ENCODE results near the gene ISG20L2. TPM values are rescaled to one million over a fixed set of nuclear protein-coding genes. Genes with fewer than 3 reads are reported as not detected.

The ISG20L2 gene
- total and polyA plus RNA-seq, 2 donors (not counting 3 experiments of a cell fraction or from before 2014, with no cell fraction given) = 33.2 to 35.3 TPM

DNA sequence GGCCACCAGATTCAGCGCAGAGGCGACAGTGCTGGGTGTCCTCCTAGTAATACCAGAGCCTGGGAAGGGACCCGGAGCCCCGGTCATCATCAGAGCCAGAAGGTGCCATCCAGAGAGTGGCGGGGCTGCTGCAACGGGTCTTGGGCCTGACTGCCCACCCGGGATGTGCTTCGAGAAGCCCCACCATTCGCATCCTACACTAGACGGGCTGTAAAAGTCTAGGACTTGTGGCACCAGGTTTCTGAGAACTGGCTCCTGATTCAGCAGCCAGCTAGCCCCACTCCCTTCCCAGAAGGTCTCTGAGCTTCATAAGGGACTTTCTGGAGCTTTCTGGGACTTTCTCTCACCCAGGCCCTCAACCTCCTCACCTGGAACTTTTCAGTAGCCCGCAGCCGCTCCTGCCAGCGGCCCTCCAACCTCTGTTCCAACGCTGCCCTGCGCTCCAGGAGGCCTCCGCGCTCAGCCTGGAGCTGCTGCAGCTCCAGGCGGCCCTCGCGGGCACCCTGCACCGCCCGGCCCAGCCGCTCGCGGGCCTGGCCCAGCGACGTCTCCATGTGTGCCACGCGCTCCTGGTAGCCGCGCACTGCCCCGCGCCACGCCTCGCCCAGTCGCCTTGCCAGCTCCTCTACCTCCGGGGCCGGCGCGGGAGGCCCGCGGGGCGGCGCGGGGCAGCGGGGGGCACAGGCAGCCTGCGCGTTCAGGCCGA, 52.3 kb downstream of the ISG20L2 start:
- Histone ChIP-seq H3K9me1 (replicated peaks; ENCODE audit: control insufficient read depth, extremely low read depth, insufficient read depth, low read length) (no peaks in the 10 kb centered on the region), H3K79me2 (ENCODE audit: control insufficient read depth, insufficient read depth, low read length) (peaks cover 39% of the 10 kb centered on the region), H3K27me3 (ENCODE audit: control insufficient read depth in 2 of 2, insufficient read depth in 2 of 2, low read length in 2 of 2) (peaks cover 2 to 5% of the 10 kb centered on the region in 2 experiments), H3K9me3 (replicated peaks; ENCODE audit: control insufficient read depth, insufficient read depth, low read length) (no peaks in the 10 kb centered on the region), H3K4me1 (ENCODE audit: control insufficient read depth, extremely low read depth, insufficient read depth, low read length) (peaks cover 36% of the 10 kb centered on the region), H3K9ac (replicated peaks; ENCODE audit: extremely low read depth, insufficient read depth, low read length) (peak overlapping the region; percentile 75), H2AFZ (ENCODE audit: low read depth, low read length) (peak overlapping the region; percentile 11), H4K20me1 (replicated peaks; ENCODE audit: control insufficient read depth, extremely low read depth, insufficient read depth, low read length) (no peaks in the 10 kb centered on the region), H3K4me3 (replicated peaks in 1 of 3; ENCODE audit: insufficient read depth in 1 of 3, low read depth in 1 of 3, low read length in 3 of 3) (peak overlapping the region; percentile 50 to 84 (median 81)), H3K27ac (ENCODE audit: insufficient read depth, low read depth, low read length) (peak overlapping the region; percentile 54), H3K4me2 (ENCODE audit: insufficient read depth, low read length) (peak overlapping the region; percentile 58), H3K36me3 (ENCODE audit: control insufficient read depth in 2 of 2, extremely low read depth in 1 of 2, insufficient read depth in 2 of 2, low read length in 2 of 2) (peaks cover 0 to 6% of the 10 kb centered on the region in 2 experiments)
- no TSS peak for BruUV-seq (replicated peaks)
- ChIA-PET POLR2A (interaction anchor here (0.7 to 3.0 kb wide), 4 partner anchors 8 to 15 kb away, joined by 3 to 32 read pairs (median 8); no protein-coding TSS in a partner anchor), CTCF (interaction anchor here (0.8 to 10.9 kb wide), 13 partner anchors 10 to 291 kb away, joined by 3 to 221 read pairs (median 6); partner anchors contain the start of genes HAPLN2, ISG20L2 and METTL25B)
- TF ChIP-seq FOS (IDR thresholded peaks at IDR 0.05; ENCODE audit: borderline replicate concordance, insufficient read depth, low read length) (no peak), POLR2A (IDR thresholded peaks at IDR 0.05; ENCODE audit: low read depth, low read length) (no peak), GATA2 (IDR thresholded peaks at IDR 0.05; ENCODE audit: insufficient read depth, insufficient read length, low read depth, low read length) (no peak), POLR2AphosphoS5 (IDR thresholded peaks at IDR 0.05; ENCODE audit: insufficient read depth, low read depth, low read length) (no peak), MYC (IDR thresholded peaks at IDR 0.05; ENCODE audit: low read depth, low read length) (no peak), EZH2 (IDR thresholded peaks at IDR 0.05; ENCODE audit: borderline replicate concordance, low read depth, low read length, severe bottlenecking) (no peak), JUN (IDR thresholded peaks at IDR 0.05; ENCODE audit: borderline replicate concordance, insufficient read depth, insufficient read length, low read depth) (no peak)
- TF ChIP-seq, protein P1, sequence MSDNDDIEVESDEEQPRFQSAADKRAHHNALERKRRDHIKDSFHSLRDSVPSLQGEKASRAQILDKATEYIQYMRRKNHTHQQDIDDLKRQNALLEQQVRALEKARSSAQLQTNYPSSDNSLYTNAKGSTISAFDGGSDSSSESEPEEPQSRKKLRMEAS (IDR thresholded peaks at IDR 0.05; ENCODE audit: insufficient read depth, insufficient read length) = no peak
- TF ChIP-seq, protein P2, sequence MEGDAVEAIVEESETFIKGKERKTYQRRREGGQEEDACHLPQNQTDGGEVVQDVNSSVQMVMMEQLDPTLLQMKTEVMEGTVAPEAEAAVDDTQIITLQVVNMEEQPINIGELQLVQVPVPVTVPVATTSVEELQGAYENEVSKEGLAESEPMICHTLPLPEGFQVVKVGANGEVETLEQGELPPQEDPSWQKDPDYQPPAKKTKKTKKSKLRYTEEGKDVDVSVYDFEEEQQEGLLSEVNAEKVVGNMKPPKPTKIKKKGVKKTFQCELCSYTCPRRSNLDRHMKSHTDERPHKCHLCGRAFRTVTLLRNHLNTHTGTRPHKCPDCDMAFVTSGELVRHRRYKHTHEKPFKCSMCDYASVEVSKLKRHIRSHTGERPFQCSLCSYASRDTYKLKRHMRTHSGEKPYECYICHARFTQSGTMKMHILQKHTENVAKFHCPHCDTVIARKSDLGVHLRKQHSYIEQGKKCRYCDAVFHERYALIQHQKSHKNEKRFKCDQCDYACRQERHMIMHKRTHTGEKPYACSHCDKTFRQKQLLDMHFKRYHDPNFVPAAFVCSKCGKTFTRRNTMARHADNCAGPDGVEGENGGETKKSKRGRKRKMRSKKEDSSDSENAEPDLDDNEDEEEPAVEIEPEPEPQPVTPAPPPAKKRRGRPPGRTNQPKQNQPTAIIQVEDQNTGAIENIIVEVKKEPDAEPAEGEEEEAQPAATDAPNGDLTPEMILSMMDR (IDR thresholded peaks at IDR 0.05; ENCODE audit: extremely low read depth in 1 of 2, insufficient read depth in 1 of 2, low read depth in 1 of 2, low read length in 2 of 2) = no peak
- dilution Hi-C loops (cut with MboI; ENCODE audit: extremely low pct_ligation_motif_present, low sequenced_read_pairs) = no loop called here
- peak; percentile 52 for FAIRE-seq
- intact Hi-C loops (cut with micrococcal nuclease) = no loop called here
- peak; percentile 38 for DNase-seq (ENCODE audit: low read depth, low spot score)

All from endothelial cell of umbilical vein (primary cell).